ENCODE results near the gene ZNF639. TPM values are rescaled to one million over a fixed set of nuclear protein-coding genes. Genes with fewer than 3 reads are reported as not detected.

Gene ZNF639
- total RNA-seq, 4 donors from 2014 or later, result 28.7 to 43.7 (median 39.7) TPM

- ATAC-seq (no peak), DNase-seq (no peak)
- in situ Hi-C loops (cut with MboI; ENCODE audit: low sequenced_read_pairs in 4 of 4) (no loop called here), intact Hi-C loops (cut with DNase I; ENCODE audit: low total_unique reads) (no loop called here)
- Histone ChIP-seq H3K27ac (no peak overlapping the region), H3K27me3 (no peaks in the 10 kb centered on the region), H3K36me3 (peaks cover 0 to 70% of the 10 kb centered on the region in 2 donors), H3K4me3 (no peak overlapping the region), H3K4me1 (no peaks in the 10 kb centered on the region), H3K9me3 (no peaks in the 10 kb centered on the region)
- TF ChIP-seq CTCF (IDR thresholded peaks at IDR 0.05 in 4 of 5, conservative IDR thresholded peaks at IDR 0.05 in 1 of 5) (no peak), POLR2A (IDR thresholded peaks at IDR 0.05) (no peak)
Measured at GRCh38 chr3:179375091-179375999, 52.5 kb downstream of the ZNF639 start.

GRCh38 chr3:179376474-179376873 is 53.6 kb downstream of the ZNF639 start:
- ATAC-seq (no peak), DNase-seq (no peak)
- Histone ChIP-seq H3K4me1 (no peaks in the 10 kb centered on the region), H3K36me3 (peaks cover 0 to 65% of the 10 kb centered on the region in 2 donors), H3K9me3 (no peaks in the 10 kb centered on the region), H3K27me3 (no peaks in the 10 kb centered on the region), H3K4me3 (no peak overlapping the region), H3K27ac (no peak overlapping the region)
- intact Hi-C loops (cut with DNase I; ENCODE audit: low total_unique reads) (no loop called here), in situ Hi-C loops (cut with MboI; ENCODE audit: low sequenced_read_pairs in 4 of 4) (no loop called here)
- TF ChIP-seq POLR2A (IDR thresholded peaks at IDR 0.05) (no peak), CTCF (IDR thresholded peaks at IDR 0.05 in 4 of 5, conservative IDR thresholded peaks at IDR 0.05 in 1 of 5) (no peak)

Other genes starting within 250 kb of the ZNF639 start
- 10 to 100 TPM; 16.0 to 29.4 (median 23.1) TPM for gene PIK3CA, start 174.7 kb upstream of the ZNF639 start, total RNA-seq
- 1 to 10 TPM in 1 of 4 donors, under 1 TPM in 3; 0.24 to 2.1 (median 0.44) TPM for gene KCNMB3, start 71.9 kb upstream of the ZNF639 start, total RNA-seq
- 10 to 100 TPM; 27.2 to 37.1 (median 32.9) TPM for gene MFN1, start 24.7 kb downstream of the ZNF639 start, total RNA-seq
- 1 to 10 TPM; 3.4 to 4.9 (median 3.7) TPM for gene GNB4, start 128.4 kb downstream of the ZNF639 start, total RNA-seq
- 10 to 100 TPM; 12.1 to 27.8 (median 21.0) TPM for gene ACTL6A, start 239.9 kb downstream of the ZNF639 start, total RNA-seq

Data from gastrocnemius medialis (tissue), 4 donors.